GM19372 (cell line): ENCODE data around the gene AP1M1.

Source experiments
- ATAC-seq: cut with Tn5 transposase; IDR thresholded peaks from one replicate; pipeline ENCODE4 v1.9.1; 2021; ENCODE audit warnings: mild to moderate bottlenecking, low read depth, moderate library complexity; ENCODE audit not compliant: unreplicated experiment

Gene AP1M1

GRCh38 chr19:16184665-16185122, 13.0 kb upstream of the AP1M1 start:
- ATAC-seq, result no peak

- peak; percentile 89 for ATAC-seq
Measured at GRCh38 chr19:16185123-16185767, 12.5 kb upstream of the AP1M1 start, which contains the start of gene FAM32A. Gene FAM32A, plus strand, starts transcription at chr19:16185410. Its CDS starts 33 bp downstream, at chr19:16185443.

- ATAC-seq, result no peak
Measured at GRCh38 chr19:16185768-16186123, 12.0 kb upstream of the AP1M1 start.

GRCh38 chr19:16188521-16188920, 9.2 kb upstream of the AP1M1 start:
- ATAC-seq, result no peak

GRCh38 chr19:16190198-16190597, 7.5 kb upstream of the AP1M1 start:
- ATAC-seq, result no peak

- ATAC-seq, result no peak
Measured at GRCh38 chr19:16190736-16191135, 7.0 kb upstream of the AP1M1 start.

GRCh38 chr19:16191216-16191908, 6.3 kb upstream of the AP1M1 start:
- no peak for ATAC-seq

- ATAC-seq, result no peak
Measured at GRCh38 chr19:16193466-16193865, 4.2 kb upstream of the AP1M1 start.

GRCh38 chr19:16197188-16197621, 506 bp upstream of the AP1M1 start:
- no peak for ATAC-seq

- no peak for ATAC-seq
Measured at GRCh38 chr19:16198370-16198651, 600 bp downstream of the AP1M1 start.

- ATAC-seq, result no peak
Measured at GRCh38 chr19:16199275-16199932, 1.7 kb downstream of the AP1M1 start.

GRCh38 chr19:16200038-16201010, 2.6 kb downstream of the AP1M1 start:
- no peak for ATAC-seq

GRCh38 chr19:16201011-16201391, 3.3 kb downstream of the AP1M1 start:
- ATAC-seq, result no peak

- no peak for ATAC-seq
Measured at GRCh38 chr19:16202320-16203255, 4.9 kb downstream of the AP1M1 start.

- no peak for ATAC-seq
Measured at GRCh38 chr19:16203256-16204004, 5.7 kb downstream of the AP1M1 start.

- ATAC-seq, result no peak
Measured at GRCh38 chr19:16204005-16204294, 6.2 kb downstream of the AP1M1 start.

- no peak for ATAC-seq
Measured at GRCh38 chr19:16205205-16206045, 7.7 kb downstream of the AP1M1 start.

GRCh38 chr19:16206046-16206605, 8.4 kb downstream of the AP1M1 start:
- ATAC-seq, result no peak
